Activated CD4-positive, alpha-beta T cell treated with anti-CD3 and anti-CD28 coated beads, Interleukin-2, amount 50 U/mL, for 4 hours (primary cell): ENCODE measurements around the gene SLC17A5.
"Not testable (repeated sequence)": the region's sequence is repeated elsewhere in the genome, so short reads cannot be mapped to it uniquely, and the experiment has no call there.

ENCODE experiments used
- DNase-seq, 2 experiments: peaks; one replicate each; pipeline ENCODE4 v3.0.0-alpha.2; 2020

The SLC17A5 gene

DNA sequence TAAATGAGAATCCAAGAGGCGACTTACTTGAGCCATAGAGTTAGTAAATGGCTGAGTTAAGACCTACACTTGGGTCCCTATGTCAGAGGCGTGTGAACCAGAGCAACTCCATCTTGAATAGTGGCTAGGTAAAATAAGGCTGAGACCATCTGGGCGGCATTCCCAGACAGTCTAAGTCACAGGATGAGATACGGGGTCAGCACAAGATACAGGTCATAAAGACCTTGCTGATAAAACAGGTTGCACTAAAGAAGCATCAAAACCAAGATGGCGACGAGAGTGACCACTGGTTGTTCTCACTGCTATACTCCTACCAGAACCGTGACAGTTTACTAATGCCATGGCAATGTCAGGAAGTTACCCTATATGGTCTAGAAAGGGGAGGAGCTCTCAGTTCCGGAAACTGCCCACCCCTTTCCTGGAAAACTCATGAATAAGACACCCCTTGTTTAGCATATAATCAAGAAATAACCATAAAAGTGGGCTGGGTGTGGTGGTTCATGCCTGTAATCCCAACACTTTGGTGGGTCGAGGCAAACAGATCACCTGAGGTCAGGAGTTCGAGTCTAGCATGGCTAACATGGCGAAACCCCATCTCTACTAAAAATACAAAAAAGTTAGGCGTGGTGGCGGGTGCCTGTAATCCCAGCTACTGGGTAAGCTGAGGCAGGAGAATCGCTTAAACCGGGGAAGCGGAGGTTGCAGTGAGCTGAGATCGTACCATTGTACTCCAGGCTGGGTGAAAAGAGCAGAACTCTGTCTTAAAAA, 89.0 kb downstream of the SLC17A5 start:
- DNase-seq: no peak

DNA sequence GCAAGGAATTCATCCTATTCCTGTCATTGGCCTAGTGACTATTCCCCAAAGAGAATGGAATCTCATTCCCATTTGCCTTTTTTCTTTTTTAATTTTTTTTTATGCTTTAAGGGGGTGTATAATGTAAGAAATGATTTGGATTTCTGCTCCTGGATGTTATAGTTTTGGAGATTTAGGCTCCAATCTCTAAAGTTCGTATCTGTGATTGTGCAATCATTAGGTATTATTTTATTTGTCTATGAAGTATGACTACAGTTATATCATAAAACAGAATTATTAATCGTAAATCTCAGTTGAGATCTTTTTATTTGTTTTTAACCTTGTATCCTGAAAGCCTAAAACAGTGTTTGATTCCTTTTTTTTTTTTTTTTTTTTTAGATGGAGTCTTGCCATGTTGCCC, 91.2 kb downstream of the SLC17A5 start:
- DNase-seq: no peak

DNA sequence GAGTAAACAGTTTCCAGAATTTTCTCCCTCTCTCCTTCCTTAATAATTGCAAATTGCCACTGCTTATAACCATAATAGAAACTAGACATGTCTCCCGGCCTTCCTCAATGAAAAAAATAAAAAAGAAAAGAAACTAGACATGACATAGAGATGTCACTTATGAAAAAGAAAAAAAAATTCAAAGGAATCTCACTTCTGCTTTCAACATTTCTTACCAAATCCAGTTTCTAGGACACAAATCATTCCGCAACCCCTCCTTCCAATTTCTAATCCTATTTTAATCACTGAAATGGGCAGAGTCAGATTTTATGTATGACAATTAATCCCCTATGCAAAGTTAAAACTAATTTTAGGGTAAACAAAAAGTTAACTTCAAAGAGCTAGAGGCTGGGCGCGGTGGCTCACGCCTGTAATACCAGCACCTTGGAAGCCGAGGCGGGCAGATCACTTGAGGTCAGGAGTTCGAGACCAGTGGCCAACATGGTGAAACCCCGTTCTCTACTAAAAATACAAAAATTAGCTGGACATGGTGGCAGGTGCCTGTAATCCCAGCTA, 92.9 kb downstream of the SLC17A5 start:
- DNase-seq: no peak

DNA sequence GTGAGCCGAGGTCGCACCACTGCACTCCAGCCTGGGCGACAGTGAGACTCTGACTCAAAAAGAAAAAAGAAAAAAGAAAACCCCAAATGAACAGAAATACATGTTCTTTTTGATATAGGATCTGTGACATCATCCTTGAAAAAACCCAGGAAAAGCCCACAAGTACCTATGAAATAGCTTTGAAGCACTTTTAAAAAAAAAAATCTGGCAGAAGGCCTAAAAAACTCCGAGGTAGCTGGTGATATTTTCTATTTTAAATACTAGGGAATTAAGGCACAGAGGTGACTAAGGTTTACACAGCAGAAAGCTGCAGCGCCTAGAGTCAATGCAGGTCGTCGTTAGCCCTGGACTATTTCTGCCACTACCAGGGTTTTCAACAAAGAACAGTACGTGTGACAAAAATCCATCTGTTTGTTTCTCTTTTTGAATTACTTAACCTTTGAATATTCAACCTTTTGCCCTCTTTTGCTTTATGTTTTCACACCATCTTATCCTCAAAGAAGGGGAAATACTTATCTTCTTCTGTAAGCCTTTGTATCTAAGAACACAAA, 93.5 kb downstream of the SLC17A5 start:
- no peak for DNase-seq

DNA sequence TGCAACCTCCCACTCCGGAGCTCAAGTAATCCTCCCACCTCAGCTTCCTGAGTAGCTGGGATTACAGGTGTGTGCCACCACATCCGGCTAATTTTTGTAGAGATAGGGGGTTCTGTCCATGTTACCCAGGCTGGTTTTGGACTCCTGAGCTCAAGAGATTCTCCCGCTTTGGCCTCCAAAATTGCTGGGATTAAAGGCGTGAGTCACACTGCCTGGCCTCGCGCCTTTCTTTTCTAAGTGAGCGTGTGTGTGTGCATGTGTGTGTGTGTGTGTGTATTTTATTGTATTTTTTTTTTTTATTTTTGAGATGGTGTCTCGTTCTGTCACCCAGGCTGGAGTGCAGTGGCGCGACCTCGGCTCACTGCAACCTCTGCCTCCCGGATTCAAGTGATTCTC, 94.4 kb downstream of the SLC17A5 start:
- DNase-seq: not testable (repeated sequence)

DNA sequence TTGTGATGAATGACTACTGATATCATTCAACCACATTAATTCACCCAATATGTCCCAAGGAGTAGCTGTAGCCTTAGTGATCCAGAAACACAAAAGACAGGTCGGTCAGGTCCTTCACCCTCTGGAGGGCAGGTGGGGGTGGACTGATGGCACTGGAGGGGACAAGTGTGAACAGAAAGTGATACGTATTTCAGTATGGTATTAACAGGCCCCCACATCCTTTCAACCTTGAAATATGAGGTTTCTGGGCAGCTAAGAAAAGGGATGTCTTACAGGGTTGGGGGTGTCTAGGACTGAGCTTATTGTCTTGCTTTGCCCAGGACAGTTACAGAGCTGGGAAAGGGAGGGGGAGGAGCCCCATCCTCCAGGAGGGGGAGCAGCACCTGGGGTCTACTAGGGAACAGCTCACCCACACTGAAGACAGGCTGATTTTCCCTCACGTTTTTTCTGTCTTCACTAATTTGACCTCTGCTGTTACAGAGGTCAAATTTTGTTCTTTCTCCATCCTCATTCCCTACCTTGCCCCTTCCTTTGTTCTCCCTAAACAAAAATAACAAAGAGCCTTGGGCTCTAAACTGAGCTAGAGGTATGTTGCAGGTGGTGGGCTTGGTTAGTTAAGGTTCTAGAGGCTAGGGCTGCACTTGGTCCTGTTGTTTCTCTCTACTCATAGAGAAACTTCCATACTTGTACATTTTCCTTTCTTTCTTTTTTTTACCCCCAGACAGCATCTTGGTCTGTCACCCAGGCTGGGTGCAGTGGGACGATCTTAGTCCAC, 95.0 kb downstream of the SLC17A5 start:
- no peak for DNase-seq

DNA sequence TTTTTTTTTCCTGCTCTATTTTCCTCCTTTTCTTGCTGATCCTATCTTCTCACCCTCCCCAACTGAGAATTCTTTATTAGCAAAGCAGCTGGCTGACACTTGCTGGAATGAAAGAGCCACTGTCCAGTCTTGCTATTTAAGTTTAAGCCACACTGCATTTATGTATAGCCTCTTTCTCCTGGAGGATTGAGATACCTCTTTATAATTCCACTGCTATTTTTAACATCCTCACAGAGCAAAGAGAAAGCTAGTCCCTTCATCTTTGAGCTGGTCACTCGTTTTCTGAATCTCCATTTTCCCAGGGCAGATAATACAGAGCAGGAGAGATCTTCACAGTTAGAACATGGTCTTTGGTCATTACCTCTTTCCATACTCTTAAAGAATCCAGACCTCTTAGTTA, 97.0 kb downstream of the SLC17A5 start:
- no peak for DNase-seq

DNA sequence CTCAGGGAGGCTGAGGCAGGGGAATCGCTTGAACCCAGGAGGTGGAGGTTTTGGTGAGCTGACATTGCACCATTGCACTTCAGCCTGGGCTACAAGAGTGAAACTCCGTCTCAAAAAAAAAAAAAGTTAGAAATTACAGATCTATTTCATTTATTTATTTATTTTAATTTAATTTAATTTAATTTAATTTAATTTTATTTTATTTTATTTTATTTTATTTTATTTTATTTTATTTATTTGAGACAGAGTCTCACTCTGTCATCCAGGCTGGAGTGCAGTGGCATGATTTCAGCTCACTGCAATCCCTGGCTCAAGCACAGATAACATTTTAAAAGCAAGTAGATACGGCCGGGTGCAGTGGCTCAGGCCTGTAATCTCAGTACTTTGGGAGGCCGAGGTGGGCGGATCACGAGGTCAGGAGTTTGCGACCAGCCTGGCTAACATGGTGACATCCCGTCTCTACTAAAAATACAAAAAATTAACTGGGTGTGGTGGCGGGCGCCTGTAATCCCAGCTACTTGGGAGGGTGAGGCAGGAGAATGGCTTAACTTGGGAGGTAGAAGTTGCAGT, 98.3 kb downstream of the SLC17A5 start:
- DNase-seq: not testable (repeated sequence)

DNA sequence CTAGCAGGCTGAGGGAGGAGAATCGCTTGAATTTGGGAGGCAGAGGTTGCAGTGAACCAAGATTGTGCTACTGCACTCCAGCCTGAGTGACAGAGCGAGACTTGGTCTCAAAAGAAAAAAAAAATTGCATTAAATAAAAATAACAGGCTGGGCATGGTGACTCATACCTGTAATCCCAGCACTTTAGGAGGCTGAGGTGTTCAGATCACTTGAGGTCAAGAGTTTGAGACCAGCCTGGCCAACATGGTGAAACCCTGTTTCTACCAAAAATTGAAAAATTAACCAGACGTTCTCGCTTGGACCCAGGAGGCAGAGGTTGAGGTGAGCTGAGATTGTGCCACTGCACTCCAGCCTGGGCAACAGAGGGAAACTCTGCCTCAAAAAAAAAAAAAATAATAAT, 102.7 kb downstream of the SLC17A5 start:
- not testable (repeated sequence) for DNase-seq

DNA sequence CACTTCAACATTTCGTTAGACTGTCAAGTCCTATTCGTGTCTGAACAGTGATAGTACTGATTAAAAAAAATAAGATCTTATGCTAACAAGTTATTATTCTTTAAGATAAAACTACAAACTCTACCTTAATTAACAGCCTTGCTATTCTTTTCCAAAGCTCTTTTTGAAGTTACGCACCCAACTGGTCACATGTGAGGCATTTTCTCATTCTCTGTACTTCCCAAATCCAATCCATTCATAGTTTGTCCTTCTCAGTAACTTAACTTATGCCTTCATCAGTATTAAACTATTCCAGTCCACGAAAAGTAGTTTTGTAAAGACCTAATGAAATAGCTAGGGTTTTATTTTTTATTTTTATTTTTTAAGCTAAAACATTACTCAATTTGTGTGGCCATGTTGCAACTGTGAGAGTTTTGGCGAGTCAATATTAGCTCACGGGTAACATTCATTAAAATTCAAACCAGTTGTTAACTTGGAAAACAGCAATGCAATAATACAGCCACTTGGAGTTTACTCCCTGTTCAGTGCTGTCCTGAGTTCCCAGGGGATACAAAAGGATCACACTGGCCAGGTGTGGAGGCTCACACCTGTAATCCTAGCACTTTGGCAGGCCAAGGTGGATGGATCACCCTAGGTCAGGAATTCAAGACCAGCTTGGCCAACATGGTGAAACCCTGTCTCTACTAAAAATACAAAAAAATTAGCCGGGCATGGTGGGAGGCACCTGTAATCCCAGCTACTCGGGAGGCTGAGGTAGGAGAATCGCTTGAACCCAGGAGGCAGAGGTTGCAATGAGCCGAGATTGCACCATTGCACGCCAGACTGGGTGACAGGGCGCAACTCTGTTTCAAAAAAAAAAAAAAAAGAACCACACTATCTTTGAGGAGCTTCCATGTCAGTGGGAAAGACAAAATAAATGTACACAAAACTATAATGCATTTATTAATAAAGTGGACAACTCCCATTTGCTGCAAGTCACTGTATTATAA, 105.0 kb downstream of the SLC17A5 start:
- no peak for DNase-seq

DNA sequence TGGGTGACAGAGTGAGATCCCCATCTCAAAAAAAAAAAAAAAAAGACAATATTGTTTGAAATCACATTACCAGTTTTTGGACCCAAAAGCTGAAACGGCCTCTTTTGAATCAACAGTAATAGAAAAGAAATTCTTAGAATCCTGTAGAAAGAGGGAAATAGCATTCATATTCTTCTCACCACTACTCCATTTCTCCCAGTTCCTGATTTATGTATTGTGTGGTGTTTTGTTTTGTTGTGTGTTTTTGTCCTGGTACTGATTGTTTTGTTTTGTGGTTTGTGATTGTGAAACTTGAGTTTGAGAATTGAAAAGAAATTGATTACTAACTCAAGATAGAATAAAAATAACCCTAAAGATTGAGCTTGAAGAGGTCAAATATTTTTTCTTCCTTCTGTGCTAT, 106.8 kb downstream of the SLC17A5 start:
- DNase-seq: no peak
